Kidney (tissue), 14 donors: Measurements from ENCODE around the gene CLIC4. TPM values are rescaled to one million over a fixed set of nuclear protein-coding genes. Genes with fewer than 3 reads are reported as not detected.
A peak's percentile ranks its signal among the peaks of the same experiment; 100 is the strongest.

Experiments used
- DNase-seq, 5 donors: peaks; one replicate each; pipeline ENCODE4 v3.0.0-alpha.2; 2013 to 2020
- FAIRE-seq: peaks from 2 replicates; lab custom pipeline; 2012; peaks lifted over from hg19 to GRCh38; lab: Jason Lieb, UNC
- H3K27ac ChIP-seq, 2 donors: one replicate each; pipeline ENCODE4 v1.7.0; 2013; ENCODE audit warnings: low read depth in 2 of 2, low read length in 2 of 2, inconsistent platforms in 1 of 2
- H3K27me3 ChIP-seq: one replicate; pipeline ENCODE4 v1.7.1; 2013; ENCODE audit warnings: low read length, inconsistent platforms; ENCODE audit not compliant: control insufficient read depth, insufficient read depth
- H3K36me3 ChIP-seq, 3 donors: one replicate each; pipeline versions ENCODE4 v1.7.0 to v1.7.1; 2013; ENCODE audit warnings: low read length in 3 of 3, control low read depth in 1 of 3, inconsistent platforms in 1 of 3; ENCODE audit not compliant: insufficient read depth in 3 of 3, control insufficient read depth in 2 of 3
- H3K4me1 ChIP-seq, 3 donors: one replicate each; pipeline versions ENCODE4 v1.7.0 to v1.7.1; 2013; ENCODE audit warnings: low read length in 3 of 3, inconsistent platforms in 1 of 3, low read depth in 1 of 3; ENCODE audit not compliant: control insufficient read depth in 2 of 3, insufficient read depth in 2 of 3
- H3K4me3 ChIP-seq, 3 donors: one replicate each; pipeline versions ENCODE4 v1.7.0 to v1.8.1; 2013; ENCODE audit warnings: low read length in 3 of 3, control low read depth in 1 of 3, inconsistent platforms in 1 of 3
- H3K9ac ChIP-seq, 3 donors: one replicate each; pipeline versions ENCODE4 v1.7.0 to v1.7.1; 2013; ENCODE audit warnings: low read length in 3 of 3, control low read depth in 1 of 3, inconsistent platforms in 1 of 3
- H3K9me3 ChIP-seq, 3 donors: one replicate each; pipeline versions ENCODE4 v1.7.0 to v1.7.1; 2013; ENCODE audit warnings: low read length in 3 of 3, control low read depth in 1 of 3, inconsistent platforms in 1 of 3; ENCODE audit not compliant: control insufficient read depth in 2 of 3, insufficient read depth in 1 of 3
- CTCF ChIP-seq: IDR thresholded peaks from 3 replicates; pipeline ENCODE4 v1.5.1; 2012; ENCODE audit warnings: mild to moderate bottlenecking, moderate library complexity, borderline replicate concordance; ENCODE audit not compliant: insufficient read depth; ENCODE audit errors: extremely low read depth
- intact Hi-C: fragments of 100-400 bp; cut with DNase I; formaldehyde crosslinking; loops from one replicate; pipeline ENCODE4 v1.11.1; 2022
- polyA plus RNA-seq: library from polyadenylated mRNA; stranded (reverse); fragments of 350-450 nt; fragmentation: Illumina TruSeq; extraction: RNeasy Lipid Tissue Mini Kit (QIAGEN cat#74804); gene quantifications from one replicate; pipeline ENCODE4 v1.2.3, GENCODE V29; 2014; ENCODE audit warnings: low read depth, low replicate concordance; ENCODE audit not compliant: insufficient read depth
- total RNA-seq: library from RNA; stranded (reverse); fragmentation: NEBNext Ultra II Directional; extraction: Animal tissue kit (Norgen Biotek cat#: 25700); gene quantifications from one replicate; pipeline ENCODE4 v1.2.1, GENCODE V29; 2021
- donor health status: control.
- donor health status: control.
- donor health status: control.
- donor health status: control.
- donor health status: control.
- donor health status: DM: yes; HTN: yes; CAD: no.
- donor health status: Normal renal cell carcinoma (clear cell type).

CLIC4 gene
- total and polyA plus RNA-seq, 2 donors from 2014 or later, result 72.7 to 315 TPM

DNA sequence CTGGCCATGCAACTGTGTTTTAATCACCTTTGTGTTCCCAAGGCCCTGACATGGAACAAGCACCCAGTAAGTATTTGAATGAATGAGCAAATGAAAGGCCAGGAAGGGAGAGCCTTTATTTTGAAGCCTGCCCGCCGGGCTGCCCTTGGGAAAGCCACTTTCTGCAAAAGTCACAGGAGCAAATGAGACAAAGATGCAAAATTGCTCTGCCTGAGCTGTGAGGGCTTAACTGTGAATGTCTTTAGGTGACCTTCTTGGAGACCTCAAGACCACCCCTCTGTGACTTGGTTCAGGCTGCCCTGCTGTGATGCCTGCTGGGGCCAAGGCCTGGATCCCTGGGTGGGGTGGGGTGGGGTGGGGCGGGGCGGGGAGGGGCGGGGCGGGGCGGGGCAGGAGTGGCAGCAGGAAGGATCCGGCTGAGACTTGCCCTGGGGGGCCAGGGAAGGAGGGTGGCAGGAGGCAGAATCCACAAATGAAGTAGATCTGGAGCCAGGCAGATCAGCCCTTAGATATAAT is 130.8 kb downstream of the CLIC4 start:
- Histone ChIP-seq H3K36me3 (no peaks in the 10 kb centered on the region), H3K4me3 (no peak overlapping the region), H3K27me3 (no peaks in the 10 kb centered on the region), H3K27ac (no peak overlapping the region), H3K4me1 (no peaks in the 10 kb centered on the region), H3K9me3 (no peaks in the 10 kb centered on the region), H3K9ac (no peak overlapping the region)
- peak in 1 of 5 donors; percentile 14 for DNase-seq
- no peak for FAIRE-seq
- intact Hi-C loops, result no loop called here
- no peak for TF ChIP-seq CTCF

DNA sequence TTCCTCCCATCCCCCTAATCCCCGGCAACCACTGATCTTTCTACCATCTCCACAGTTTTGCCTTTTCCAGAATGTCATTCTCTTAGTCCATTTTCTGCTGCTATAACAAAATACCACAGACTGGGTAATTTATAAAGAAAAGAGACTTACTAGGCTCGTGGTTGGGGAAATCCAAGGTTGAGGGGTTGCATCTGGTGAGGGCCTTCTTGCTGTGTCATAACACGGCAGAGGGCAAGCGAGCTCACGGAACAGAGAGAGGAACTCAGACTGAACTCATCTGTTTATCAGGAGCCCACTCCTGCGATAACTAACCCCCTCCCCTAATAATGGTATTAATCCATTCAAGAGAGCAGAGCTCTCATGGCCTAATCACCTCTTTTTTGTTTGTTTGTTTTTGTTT is 132.8 kb downstream of the CLIC4 start:
- no peak for FAIRE-seq
- no peak overlapping the region for H3K27ac ChIP-seq
- no peaks in the 10 kb centered on the region for H3K4me1 ChIP-seq
- no peak overlapping the region for H3K9ac ChIP-seq
- TF ChIP-seq CTCF, result no peak
- H3K36me3 ChIP-seq, result no peaks in the 10 kb centered on the region
- intact Hi-C loops, result no loop called here
- H3K9me3 ChIP-seq, result peaks cover 0 to 3% (median 0%) of the 10 kb centered on the region in 3 donors
- no peaks in the 10 kb centered on the region for H3K27me3 ChIP-seq
- no peak overlapping the region for H3K4me3 ChIP-seq
- no peak for DNase-seq

- no peak overlapping the region for H3K4me3 ChIP-seq
- intact Hi-C loops, result no loop called here
- DNase-seq (peak in 1 of 5 donors; percentile 9), FAIRE-seq (no peak)
- H3K4me1 ChIP-seq, result no peaks in the 10 kb centered on the region
- no peaks in the 10 kb centered on the region for H3K27me3 ChIP-seq
- H3K9ac ChIP-seq, result no peak overlapping the region
- no peak for TF ChIP-seq CTCF
- H3K27ac ChIP-seq, result no peak overlapping the region
- H3K36me3 ChIP-seq, result no peaks in the 10 kb centered on the region
- H3K9me3 ChIP-seq, result peaks cover 0 to 7% (median 0%) of the 10 kb centered on the region in 3 donors
Observed at GRCh38 chr1:24878775-24879742, 133.8 kb downstream of the CLIC4 start.
